NCI-H510A (cell line): ENCODE data around the gene NUPR2.
"Not testable (repeated sequence)": the region's sequence is repeated elsewhere in the genome, so short reads cannot be mapped to it uniquely, and the experiment has no call there.

ENCODE experiments used
- DNase-seq: peaks from one replicate; lab custom pipeline; 2025; lab: John Stamatoyannopoulos, UW

The NUPR2 gene, protein sequence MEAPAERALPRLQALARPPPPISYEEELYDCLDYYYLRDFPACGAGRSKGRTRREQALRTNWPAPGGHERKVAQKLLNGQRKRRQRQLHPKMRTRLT

DNA sequence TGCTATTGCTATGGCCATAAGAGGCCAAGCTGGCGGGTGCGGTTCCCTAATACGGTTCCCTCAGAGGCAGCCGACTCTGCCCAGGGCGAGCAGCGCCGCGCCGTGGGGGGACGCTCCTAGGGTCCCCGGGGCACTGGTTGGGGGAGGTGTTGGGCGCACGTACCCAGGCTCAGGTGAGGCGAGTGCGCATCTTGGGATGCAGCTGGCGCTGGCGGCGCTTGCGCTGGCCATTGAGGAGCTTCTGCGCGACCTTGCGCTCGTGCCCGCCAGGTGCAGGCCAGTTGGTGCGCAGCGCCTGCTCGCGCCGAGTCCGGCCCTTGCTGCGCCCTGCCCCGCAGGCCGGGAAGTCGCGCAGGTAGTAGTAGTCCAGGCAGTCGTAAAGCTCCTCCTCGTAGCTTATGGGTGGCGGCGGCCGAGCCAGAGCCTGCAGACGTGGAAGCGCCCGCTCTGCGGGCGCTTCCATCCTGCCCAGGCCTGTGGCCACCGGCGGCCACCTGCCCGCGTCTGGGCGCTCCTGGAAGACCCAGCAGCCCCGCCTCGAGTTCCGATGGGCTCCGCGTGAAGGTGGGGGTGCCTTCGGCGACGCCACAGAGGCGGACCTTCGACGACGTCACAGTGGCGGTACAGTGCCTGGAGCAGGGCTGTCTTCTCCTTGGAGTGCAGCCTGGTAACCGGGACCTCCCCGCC, at the start of gene NUPR2:
TSS of gene NUPR2 (minus strand) at position 566 of the 687 bp plus-strand sequence. CDS start at position 463, 103 bp downstream.
- peak; percentile 88 for DNase-seq

DNA sequence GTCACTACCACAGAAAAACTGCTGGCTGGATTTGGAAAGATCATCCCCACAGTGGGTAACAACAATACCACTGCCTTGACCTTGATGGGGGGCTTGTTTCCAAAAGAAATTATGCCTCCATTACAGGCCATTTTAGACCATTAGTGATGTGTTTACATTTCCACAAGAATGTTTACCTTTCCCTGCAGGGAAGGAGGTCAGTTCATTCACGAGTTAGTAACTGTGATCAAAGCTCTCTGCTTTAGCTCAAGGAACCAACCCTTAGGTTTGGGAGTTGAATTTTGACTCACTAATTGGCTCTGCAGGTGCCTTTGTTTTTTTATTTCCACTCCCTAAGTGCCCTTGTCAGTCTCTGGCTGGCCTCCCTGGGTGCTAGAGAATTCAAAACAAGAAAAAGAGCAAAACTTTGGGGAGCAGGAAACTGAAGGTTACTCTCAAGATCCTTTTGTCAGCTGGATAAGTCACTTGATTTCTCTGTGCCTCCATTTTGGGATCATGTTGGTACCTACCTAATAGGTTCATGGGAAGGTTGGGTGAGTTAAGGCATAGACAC, 41.1 kb upstream of the NUPR2 start:
- DNase-seq: peak; percentile 30

DNA sequence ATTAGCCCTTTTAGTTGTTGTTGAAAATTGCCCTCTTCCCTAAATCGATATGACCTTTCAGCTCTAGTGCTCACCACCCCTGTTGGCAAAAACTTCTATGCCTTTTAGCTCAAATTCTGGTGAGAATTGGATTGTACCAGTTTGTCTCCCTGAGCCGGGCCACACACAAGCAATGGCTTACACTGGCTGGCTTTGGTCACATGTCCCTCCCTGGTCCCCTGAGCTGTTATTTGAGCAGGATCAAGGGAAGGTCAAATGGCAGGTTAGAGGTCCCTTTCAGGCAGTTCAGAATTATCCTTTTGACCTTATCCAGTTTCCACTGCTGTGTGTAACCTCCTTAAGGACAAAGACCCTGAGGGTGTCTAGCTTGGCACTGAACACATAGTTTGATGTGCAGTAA, 14.8 kb upstream of the NUPR2 start:
- not testable (repeated sequence) for DNase-seq

DNA sequence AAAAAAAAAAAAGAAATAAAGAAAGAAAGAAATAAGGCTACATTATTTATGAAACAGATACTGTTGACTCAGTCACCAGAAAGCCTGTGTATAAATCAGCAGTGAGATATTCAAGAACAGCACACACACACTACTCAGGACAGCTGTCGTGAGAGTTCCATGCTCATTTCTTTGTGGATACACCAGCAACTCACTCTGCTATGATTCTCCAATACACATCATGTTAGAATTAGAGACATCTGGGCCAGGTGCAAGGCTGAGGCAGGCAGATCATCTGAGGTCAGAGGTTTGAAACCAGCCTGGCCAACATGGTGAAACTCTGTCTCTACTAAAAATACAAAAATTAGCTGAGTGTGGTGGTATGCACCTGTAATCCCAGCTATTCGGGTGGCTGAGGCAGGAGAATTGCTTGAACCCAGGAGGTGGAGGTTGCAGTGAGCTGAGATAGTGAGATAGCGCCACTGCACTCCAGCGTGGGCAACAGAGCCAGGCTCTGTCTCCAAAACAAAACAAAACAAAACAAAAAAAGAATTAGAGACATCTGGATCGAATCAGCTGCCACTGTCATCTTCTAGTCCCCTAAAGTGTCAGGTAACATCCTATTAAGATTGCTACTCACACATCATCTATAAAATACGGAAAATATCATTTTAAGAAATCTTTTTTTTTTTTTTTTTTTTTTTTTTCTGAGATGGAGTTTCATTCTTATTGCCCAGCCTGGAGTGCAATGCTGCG, 11.2 kb upstream of the NUPR2 start:
- DNase-seq: no peak

DNA sequence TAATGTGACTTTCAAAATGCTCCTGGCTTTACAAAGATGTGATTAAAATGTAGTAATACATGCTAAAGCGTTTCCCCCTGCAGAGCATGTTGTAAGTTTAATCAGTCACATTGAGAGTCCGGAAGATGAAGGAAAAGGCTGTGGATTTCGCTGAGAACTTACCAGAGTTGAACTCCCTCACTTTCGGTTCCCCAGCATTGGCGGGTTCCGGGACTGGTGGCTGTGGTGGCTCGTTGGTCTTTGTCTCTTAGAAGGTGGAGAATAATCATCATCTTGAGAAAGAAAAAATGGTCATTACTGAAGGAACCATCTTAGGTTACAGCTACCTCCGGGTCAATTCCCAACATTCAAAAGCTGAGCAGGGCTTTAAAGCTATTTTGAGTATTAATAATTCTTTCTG, 9.6 kb upstream of the NUPR2 start:
- no peak for DNase-seq

DNA sequence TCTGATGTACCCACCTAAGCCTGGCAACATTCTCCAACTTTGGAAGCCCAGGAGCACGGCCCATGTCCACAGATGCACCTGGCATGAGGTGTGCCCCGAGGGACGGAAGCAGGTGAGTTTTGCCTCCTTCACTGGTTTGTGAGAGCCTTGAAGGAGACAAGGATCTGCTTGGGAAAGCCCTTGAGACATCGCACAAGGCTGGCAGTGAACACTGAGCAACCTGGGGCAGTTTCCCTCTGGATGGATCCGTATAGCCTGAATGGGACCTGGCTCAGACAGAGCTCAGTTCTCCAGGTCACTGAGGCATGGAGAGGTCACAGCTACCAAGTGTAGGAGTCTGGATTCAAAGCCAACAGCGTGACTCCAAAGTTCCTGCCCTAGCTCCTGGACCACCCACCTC, 8.8 kb upstream of the NUPR2 start:
- no peak for DNase-seq

DNA sequence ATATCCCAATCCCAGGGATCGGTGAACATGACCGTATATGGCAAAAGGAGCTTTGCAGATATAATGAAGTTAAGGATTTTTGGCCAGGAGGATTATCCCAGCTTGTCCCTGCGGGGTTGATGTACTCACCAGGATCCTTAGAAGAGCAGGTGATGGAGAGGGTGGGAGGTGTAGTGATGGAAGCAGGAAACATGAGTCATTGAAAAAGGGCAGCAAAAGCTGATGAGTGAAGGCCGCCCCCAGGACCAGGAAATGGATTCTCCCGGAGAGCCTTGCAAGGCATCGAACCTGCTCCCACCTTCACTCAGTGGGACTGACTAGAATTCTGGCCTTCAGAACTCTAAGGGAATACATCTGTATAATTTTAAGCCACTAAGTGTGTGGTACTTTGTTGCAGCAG, 5.2 kb upstream of the NUPR2 start:
- DNase-seq: peak; percentile 15

DNA sequence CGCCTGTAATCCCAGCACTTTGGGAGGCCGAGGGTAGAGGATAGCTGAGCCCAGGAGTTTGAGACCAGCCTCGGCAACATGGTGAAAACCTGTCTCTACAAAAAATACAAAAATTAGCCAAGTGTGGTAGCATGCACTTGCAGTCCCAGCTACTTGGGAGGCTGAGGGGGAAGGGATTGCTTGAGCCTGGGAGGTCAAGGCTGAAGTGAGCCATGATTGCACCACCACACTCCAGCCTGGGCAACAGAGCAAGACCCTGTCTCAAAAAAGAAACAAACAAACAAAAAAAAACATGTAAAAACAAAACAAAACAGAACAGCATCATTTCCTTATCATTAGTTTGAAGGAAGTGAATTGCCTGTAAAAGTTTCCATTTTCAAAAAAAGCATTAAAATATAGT, 4.0 kb downstream of the NUPR2 start:
- DNase-seq: not testable (repeated sequence)

DNA sequence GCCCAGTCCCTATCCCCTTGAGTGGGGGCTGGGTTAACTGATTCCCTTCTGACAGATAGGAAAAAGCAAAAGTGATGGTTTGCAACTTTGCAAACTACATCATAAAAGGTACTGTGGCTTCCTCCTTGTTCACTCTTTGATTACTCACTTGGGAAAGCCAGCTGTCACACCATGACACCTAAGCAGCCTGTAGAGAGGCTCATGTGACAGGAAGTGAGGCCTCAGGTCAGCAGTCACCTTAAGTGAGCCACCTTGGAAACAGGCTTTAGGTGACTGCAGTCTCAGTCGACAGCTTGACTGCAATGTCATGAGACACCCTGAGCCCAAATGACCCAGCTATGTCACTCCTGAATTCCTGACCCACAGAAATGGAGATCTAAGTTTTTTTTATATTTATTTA, 5.6 kb downstream of the NUPR2 start:
- peak; percentile 69 for DNase-seq

DNA sequence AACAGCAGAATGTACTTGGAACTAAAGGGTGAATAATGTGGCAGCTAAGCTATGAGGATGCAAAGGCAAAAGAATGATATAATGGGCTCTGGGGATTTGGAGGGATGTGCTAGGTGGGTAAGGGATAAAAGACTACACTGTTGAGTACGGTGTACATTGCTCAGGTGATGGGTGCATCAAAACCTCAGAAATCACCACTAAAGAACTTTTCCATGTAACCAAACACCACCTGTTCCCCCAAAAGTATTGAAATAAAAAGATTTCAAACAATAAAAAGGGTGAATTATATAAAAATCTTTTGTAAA, 8.3 kb downstream of the NUPR2 start:
- no peak for DNase-seq

DNA sequence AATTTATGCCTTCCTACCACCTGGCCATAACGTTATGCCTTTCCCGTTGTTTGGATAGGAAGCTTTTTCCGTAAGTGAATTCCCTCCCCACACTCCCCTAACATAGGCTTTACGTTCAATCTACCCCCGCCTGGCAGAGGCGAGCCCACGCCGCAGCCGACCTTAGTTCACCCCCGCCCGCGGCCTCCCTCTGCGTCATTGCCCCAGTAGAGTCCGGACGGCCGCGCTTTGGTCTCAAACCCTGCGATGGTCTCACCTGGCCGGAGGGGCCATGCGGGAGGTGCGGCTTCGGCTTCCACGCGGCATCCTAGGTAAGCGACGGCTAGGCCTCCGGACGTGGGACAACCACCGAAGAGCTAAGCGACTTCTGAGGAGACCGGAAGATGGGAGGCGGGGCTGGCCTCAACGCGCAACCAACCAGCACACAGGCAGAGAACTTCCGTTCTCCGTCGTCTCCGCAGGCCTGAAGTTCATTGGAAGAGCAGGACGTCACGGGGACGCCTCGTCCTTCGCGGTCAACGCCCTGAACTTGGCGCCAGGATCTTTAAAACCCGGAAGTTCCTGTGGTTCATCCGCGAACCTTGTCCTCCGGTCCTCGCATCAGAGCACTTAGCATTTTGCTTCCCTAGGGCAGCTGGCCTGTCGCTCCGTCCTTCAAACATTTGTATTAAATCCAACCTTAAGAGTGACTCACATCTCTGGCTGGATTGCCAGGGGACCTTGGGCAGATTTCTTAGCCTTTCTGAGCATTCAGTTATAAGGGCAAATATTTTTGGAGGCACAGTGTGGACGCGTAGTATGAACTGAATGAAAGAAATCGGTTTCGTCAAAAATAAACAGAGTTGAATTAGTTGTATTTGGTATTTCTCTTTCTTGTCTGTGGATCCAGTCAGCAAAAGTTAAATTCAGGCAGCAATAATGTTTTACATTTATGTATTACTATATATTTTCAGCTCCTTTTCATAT, 9.8 kb downstream of the NUPR2 start, which contains the start of gene CHCHD2:
TSS of gene CHCHD2 (minus strand) at position 369 of the 966 bp plus-strand sequence. CDS start at position 306, 63 bp downstream.
- DNase-seq: peak; percentile 100

DNA sequence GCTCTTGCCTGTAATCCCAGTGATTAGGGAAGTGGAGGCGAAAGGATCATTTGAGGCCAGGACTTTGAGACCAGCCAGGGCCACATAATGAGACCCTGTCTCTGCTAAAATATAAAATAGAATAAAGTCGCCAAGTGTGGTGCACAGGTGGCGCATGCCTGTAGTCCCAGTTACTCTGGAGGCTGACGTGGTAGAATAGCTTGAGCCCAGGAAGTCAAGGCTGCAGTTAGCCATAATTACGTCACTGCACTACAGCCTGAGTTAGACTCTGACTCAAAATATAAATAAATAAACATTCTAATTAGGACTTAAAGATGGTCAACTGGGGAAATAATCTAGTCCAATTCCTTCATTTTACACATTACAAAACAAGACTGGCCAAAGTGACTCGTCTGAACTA, 10.7 kb downstream of the NUPR2 start:
- peak; percentile 25 for DNase-seq

DNA sequence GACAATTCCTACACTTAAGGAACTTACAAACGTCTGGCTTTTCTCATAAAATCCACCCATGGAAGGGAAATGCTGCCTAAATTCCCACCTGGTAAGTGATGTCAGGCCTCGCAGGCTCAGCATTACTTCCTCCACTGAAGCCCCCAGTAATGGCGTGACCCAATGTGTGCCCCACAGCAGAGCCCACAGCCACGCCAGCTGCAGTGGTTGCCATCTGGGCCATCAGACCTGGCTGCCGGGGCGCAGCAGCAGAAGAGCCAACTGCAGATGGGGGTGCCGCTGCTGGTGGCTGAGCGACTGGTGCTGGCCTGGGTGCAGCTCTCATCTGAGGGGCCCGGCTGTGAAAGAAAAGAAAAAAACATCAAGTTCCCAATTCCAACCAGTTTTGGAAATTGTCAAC, 12.1 kb downstream of the NUPR2 start:
- DNase-seq: not testable (repeated sequence)

DNA sequence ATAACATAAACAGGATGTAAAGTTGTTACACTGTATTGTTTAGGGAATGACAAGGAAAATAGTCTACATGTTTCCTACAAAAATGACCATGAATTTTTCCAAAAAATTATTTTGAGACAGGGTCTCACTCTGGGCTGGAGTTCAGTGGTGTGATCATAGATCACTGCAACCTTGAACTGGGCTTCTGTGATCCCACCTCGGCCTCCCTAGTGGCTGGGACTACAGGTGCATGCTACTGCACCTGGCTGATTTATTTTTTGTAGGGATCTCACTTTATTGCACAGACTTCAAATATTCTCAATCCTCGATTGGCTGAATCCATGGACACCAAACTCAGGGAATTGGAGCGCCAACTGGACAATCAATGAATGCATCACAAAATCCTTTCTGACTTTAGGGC, 16.6 kb downstream of the NUPR2 start:
- DNase-seq: no peak

DNA sequence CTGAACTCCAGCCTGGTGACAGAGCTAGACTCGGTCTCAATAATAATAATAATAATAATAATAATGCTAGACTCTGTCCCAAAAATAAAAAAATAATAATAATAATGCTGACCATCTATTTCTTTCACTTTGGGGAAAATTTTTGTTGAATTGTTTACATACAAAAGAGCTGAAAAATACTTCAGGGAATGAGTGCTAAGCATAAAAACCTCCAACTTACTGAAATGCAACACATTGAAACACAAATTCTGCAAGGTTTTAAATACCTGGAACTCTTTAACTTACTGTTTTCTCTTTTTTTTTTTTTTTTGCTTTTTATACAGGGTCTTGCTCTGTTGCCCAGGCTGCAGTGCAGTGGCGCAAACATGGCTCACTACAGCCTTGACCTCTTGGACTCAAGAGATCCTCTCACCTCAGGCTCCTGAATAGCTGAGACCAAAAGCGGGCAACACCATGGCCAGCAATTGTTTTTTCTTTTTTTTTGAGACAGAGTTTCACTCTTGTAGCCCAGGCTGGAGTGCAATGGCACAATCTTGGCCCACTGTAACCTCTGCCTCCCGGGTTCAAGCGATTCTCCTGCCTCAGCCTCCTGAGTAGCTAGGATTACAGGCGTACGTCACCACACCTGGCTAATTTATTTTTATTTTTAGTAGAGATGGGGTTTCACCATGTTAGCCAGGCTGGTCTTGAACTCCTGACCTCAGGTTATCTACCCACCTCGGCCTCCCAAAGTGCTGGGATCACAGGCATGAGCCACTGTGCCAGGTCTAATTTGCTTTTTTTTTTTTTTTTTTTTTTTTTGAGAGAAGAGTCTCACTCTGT, 17.8 kb downstream of the NUPR2 start:
- DNase-seq: not testable (repeated sequence)

DNA sequence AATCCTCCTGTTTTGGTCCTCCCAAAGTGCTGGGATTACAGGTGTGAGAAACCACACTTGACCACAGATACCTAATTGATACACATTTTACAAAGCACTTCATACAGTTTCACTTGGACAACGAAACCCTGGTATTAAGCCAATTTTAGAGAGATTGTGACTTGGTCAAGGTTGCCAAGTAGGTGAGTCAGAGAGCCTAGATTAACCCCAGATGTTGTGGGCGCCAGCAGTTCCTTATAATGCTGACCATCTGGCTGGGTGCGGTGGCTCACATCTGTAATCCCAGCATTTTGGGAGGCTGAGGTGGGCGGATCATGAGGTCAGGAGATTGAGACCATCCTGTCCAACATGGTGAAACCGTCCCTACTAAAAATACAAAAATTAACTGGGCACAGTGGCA, 18.5 kb downstream of the NUPR2 start:
- DNase-seq: no peak

DNA sequence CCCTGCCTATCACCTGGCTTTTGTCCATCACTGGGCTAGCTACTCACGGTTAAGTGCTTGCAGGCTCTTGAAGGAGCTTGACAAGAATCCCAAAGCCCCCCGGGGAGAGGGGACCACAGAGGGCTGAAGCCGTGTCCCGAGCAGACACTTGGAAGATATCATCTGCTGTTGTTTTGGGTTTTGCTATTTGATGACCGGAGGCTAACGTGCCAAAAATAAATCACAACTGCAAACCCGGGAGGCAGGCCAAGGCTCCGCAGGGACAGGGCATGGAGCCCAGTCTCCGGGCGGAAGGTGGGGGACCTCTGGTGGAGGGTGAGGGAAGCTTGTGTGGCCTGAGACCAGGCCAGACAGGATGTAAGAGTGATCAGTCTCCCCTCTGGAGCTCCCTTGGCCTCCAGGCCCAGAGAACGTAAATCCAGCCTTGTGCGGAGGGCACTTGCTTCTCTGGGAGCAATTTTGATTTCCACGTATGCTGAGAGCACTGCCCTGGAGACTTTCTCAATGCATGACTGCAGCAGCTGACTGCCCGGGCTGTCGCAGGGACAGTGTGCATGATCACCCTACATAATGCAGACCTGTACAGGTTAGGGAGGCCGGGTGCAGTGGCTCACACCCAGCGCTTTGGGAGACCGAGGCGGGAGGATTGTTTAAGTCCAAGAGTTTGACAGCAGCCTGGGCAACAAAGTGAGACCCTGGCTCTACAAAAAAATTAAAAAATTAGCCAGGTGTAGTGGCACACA, 23.3 kb downstream of the NUPR2 start, which contains the start of gene PHKG1:
TSS of gene PHKG1 (minus strand) at position 164 of the 743 bp plus-strand sequence. CDS start 4,011 bp downstream, outside the sequence.
- peak; percentile 22 for DNase-seq

DNA sequence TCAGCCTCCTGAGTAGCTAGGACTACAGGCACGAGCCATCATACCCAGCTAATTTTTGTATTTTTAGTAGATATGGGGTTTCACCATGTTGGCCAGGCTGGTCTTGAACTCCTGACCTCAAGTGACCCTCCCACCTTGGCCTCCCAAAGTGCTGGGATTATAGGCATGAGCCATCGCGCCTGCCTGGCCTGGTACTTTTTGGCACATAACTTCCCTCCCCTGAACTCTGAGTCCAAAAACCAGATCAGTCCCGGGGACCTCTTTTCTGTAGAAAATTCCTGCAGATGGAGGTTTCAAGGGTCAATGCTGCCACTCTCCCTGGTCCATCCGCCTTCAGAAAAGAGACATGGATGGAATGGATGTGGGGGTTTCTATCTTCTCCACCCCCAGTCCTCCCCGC, 23.8 kb downstream of the NUPR2 start:
- DNase-seq: not testable (repeated sequence)

DNA sequence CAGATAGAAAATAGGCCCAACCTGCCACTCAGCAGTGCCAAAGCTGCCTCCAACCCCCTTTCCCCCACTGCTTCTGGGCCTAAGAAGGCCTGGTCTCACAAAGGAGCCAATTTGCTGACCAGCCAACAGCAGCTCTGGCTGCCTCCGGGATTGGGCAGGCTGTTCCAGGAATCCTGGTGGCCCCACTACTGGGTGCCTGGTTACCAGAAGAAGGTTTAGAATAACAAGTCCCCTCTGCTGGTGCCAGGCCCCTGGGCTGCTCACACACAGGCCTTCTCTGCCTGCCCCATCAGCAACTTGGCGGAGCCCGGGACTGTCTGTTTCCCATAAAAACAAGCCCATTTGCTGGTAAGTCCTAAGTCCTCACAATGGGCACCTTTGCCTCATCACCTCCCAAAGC, 24.6 kb downstream of the NUPR2 start:
- DNase-seq: no peak

DNA sequence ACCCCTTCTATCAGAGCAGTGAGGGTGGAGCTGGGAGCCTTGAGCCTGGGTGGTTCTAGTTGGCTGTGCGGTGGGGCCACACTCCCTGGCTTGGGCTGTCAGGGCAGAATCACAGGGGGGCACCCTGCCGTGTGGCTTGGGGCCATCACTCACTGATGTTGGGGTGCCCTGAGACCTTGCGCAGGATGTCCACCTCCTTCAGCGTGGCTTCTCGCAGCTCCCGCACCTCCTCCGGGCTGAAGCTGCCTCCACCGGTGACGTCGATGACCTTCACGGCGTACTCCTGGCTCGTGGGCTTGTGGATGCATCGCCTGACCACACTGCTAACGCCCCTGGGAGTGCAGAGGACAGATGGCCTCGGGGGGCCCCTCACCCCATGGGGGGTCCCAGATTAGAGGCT, 28.8 kb downstream of the NUPR2 start:
- DNase-seq: no peak
